Peyer's patch (tissue), 4 donors: ENCODE data around the gene FUT7.

ENCODE experiments used
- POLR2A ChIP-seq, 2 donors: fragments of 450-650 bp; IDR thresholded peaks; one replicate each; pipeline ENCODE4 v1.5.1; 2017; ENCODE audit warnings: antibody characterized with exemption in 2 of 2, mild to moderate bottlenecking in 2 of 2, moderate library complexity in 2 of 2
- TF ChIP-seq, protein P1 (sequence below), 6 experiments: fragments of 450-650 bp in 4 of 6; fragments of 200-600 bp in 2 of 6; sonication (generic) in 1 of 6; IDR thresholded peaks; one replicate each; pipeline ENCODE4 v1.5.1; 2017 to 2019; ENCODE audit warnings: antibody characterized with exemption in 6 of 6, mild to moderate bottlenecking in 3 of 6, moderate library complexity in 1 of 6

- TF ChIP-seq, protein P1, sequence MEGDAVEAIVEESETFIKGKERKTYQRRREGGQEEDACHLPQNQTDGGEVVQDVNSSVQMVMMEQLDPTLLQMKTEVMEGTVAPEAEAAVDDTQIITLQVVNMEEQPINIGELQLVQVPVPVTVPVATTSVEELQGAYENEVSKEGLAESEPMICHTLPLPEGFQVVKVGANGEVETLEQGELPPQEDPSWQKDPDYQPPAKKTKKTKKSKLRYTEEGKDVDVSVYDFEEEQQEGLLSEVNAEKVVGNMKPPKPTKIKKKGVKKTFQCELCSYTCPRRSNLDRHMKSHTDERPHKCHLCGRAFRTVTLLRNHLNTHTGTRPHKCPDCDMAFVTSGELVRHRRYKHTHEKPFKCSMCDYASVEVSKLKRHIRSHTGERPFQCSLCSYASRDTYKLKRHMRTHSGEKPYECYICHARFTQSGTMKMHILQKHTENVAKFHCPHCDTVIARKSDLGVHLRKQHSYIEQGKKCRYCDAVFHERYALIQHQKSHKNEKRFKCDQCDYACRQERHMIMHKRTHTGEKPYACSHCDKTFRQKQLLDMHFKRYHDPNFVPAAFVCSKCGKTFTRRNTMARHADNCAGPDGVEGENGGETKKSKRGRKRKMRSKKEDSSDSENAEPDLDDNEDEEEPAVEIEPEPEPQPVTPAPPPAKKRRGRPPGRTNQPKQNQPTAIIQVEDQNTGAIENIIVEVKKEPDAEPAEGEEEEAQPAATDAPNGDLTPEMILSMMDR (IDR thresholded peaks at IDR 0.05), result no peak
- no peak for TF ChIP-seq POLR2A (IDR thresholded peaks at IDR 0.05)
Observed at GRCh38 chr9:137074657-137075274, 42.9 kb upstream of the FUT7 start.
